K562 (cell line): ENCODE measurements around the gene LRRC8A. TPM values are rescaled to one million over a fixed set of nuclear protein-coding genes. Genes with fewer than 3 reads are reported as not detected.

Source experiments
- ATAC-seq: fragments of 200-7000 bp; cut with Tn5 transposase; 3 replicates; pipeline ENCODE4 v1.9.1; 2020; ENCODE audit warnings: moderate library complexity
- BruUV-seq: library from RNA; stranded (reverse); fragments of 400-500 nt; replicated peaks from 2 replicates; lab custom pipeline; 2021; lab: Mats Ljungman, UMichigan
- CTCF ChIA-PET: fragments of 300-600 bp; formaldehyde crosslinking; extraction: SDS; loops from one replicate; lab custom pipeline; 2021; ENCODE audit warnings: low intra/inter-chr PET ratio; lab: Yijun Ruan, JAX
- POLR2A ChIA-PET: fragments of 300-600, 350-650 bp; sonication (Branson Sonifier 250); formaldehyde crosslinking; extraction: SDS; loops from one replicate; lab custom pipeline; 2021; ENCODE audit warnings: antibody characterized with exemption, inconsistent platforms; lab: Yijun Ruan, JAX
- DNase-seq, 4 experiments: peaks; one replicate each; pipeline versions ENCODE4 v3.0.0 to v3.0.0-alpha.2; 2011 to 2018; ENCODE audit warnings: low spot score in 3 of 4, mixed read lengths in 3 of 4; ENCODE audit errors: extremely low read depth in 1 of 4
- FAIRE-seq: peaks from 2 replicates; lab custom pipeline; 2011; peaks lifted over from hg19 to GRCh38; lab: Jason Lieb, UNC
- H2AFZ ChIP-seq: 2 replicates; pipeline ENCODE4 v1.6.0; 2011; ENCODE audit warnings: low read depth, low read length, control low read depth, inconsistent platforms
- H3K27ac ChIP-seq: fragments of 200-600 bp; 3 replicates; pipeline ENCODE4 v1.8.0; 2011; ENCODE audit warnings: low read depth, mild to moderate bottlenecking, control low read depth, inconsistent platforms, low read length, moderate library complexity, mixed read lengths; ENCODE audit errors: extremely low read depth
- H3K27me3 ChIP-seq, 2 experiments: fragments of 300-600 bp in 1 of 2; 2 replicates in 1 of 2; 3 replicates in 1 of 2; pipeline versions ENCODE4 v1.6.0 to v1.8.0; 2011; ENCODE audit warnings: inconsistent platforms in 2 of 2, low read length in 2 of 2, mild to moderate bottlenecking in 1 of 2, mixed read lengths in 1 of 2, moderate library complexity in 1 of 2; ENCODE audit not compliant: control insufficient read depth in 2 of 2, insufficient read depth in 2 of 2
- H3K36me3 ChIP-seq: fragments of 300-600 bp; 3 replicates; pipeline ENCODE4 v1.8.0; 2011; ENCODE audit warnings: mild to moderate bottlenecking, low read length, inconsistent platforms; ENCODE audit not compliant: control insufficient read depth, insufficient read depth
- H3K4me1 ChIP-seq, 2 experiments: fragments of 200-600 bp in 1 of 2; replicated peaks in 1 of 2; 2 replicates in 1 of 2; 3 replicates in 1 of 2; pipeline versions ENCODE4 v1.5.1 to v1.8.0; 2011; ENCODE audit warnings: inconsistent platforms in 2 of 2, low read length in 2 of 2, mild to moderate bottlenecking in 1 of 2, mixed read lengths in 1 of 2, moderate library complexity in 1 of 2; ENCODE audit not compliant: control insufficient read depth in 2 of 2, insufficient read depth in 2 of 2
- H3K4me2 ChIP-seq: 2 replicates; pipeline ENCODE4 v1.6.1; 2011; ENCODE audit warnings: low read length, control low read depth, inconsistent platforms, mixed read lengths; ENCODE audit not compliant: insufficient read depth
- H3K4me3 ChIP-seq: fragments of 200-600 bp; sonication (generic), shearing (Covaris generic); 2 replicates; pipeline ENCODE4 v1.5.1; 2016; ENCODE audit warnings: control low read depth, inconsistent platforms
- H3K79me2 ChIP-seq: fragments of 200-600 bp; 3 replicates; pipeline ENCODE4 v1.8.0; 2011; ENCODE audit warnings: low read length, inconsistent platforms; ENCODE audit not compliant: control insufficient read depth, insufficient read depth
- H3K9ac ChIP-seq, 2 experiments: 2 replicates each; pipeline versions ENCODE4 v1.6.0 to v1.6.1; 2011; ENCODE audit warnings: low read depth in 2 of 2, low read length in 2 of 2, control low read depth in 1 of 2, inconsistent platforms in 1 of 2, mild to moderate bottlenecking in 1 of 2, mixed read lengths in 1 of 2; ENCODE audit not compliant: insufficient read depth in 1 of 2
- H3K9me1 ChIP-seq: one replicate; pipeline ENCODE4 v1.6.0; 2011; ENCODE audit warnings: inconsistent platforms, mild to moderate bottlenecking, low read length, moderate library complexity; ENCODE audit not compliant: control insufficient read depth, insufficient read depth
- H3K9me3 ChIP-seq: replicated peaks from 2 replicates; pipeline ENCODE4 v1.5.1; 2011; ENCODE audit warnings: low read depth, low read length, inconsistent platforms; ENCODE audit not compliant: control insufficient read depth, insufficient read depth
- H4K20me1 ChIP-seq: replicated peaks from 2 replicates; pipeline ENCODE4 v1.6.1; 2011; ENCODE audit warnings: low read length, inconsistent platforms, mixed read lengths; ENCODE audit not compliant: control insufficient read depth, insufficient read depth
- CHD4 ChIP-seq: fragments of 200-600 bp; sonication (generic); IDR thresholded peaks from 3 replicates; pipeline ENCODE4 v1.6.1; 2012; ENCODE audit warnings: low read depth, mild to moderate bottlenecking, mixed read lengths, low read length, inconsistent platforms; ENCODE audit not compliant: insufficient read depth, insufficient replicate concordance, poor library complexity, severe bottlenecking
- CTCF ChIP-seq, 3 experiments: IDR thresholded peaks in 2 of 3; conservative IDR thresholded peaks in 1 of 3; 2 replicates each; pipeline ENCODE4 v1.5.1; 2011 to 2012; ENCODE audit warnings: low read length in 3 of 3, mild to moderate bottlenecking in 3 of 3, control low read depth in 2 of 3, improper control_type of control experiment in 1 of 3, inconsistent platforms in 1 of 3, low read depth in 1 of 3, mixed read lengths in 1 of 3, moderate library complexity in 1 of 3; ENCODE audit not compliant: insufficient read depth in 2 of 3
- POLR2A ChIP-seq: fragments of 450-650 bp; conservative IDR thresholded peaks from 2 replicates; pipeline ENCODE4 v1.6.1; 2016
- POLR2AphosphoS5 ChIP-seq: IDR thresholded peaks from 2 replicates; pipeline ENCODE4 v1.6.1; 2011; ENCODE audit warnings: mild to moderate bottlenecking, low read depth, low read length, moderate library complexity; ENCODE audit not compliant: control insufficient read depth, insufficient read depth
- PURB ChIP-seq: sonication (generic); formaldehyde crosslinking; IDR thresholded peaks from 2 replicates; pipeline ENCODE4 v1.9.0; 2021; ENCODE audit warnings: low read depth, mild to moderate bottlenecking, missing genetic modification reagents
- WGBS: fragments of 100-300 bp; shearing (Covaris generic); methylation state at CpG from one replicate; pipeline ENCODE4 v1.1.6; 2016; ENCODE audit warnings: low coverage, mixed read lengths; ENCODE audit not compliant: insufficient coverage; ENCODE audit errors: missing lambda C conversion rate; 5-methylcytosine and 5-hydroxymethylcytosine counted together
- in situ Hi-C: fragments of 300-500 bp; cut with MboI; formaldehyde crosslinking; loops from 4 replicates; pipeline ENCODE4 v1.15.0; 2018; ENCODE audit warnings: inconsistent platforms, mixed read lengths
- intact Hi-C: fragments of 100-400 bp; cut with micrococcal nuclease; formaldehyde crosslinking; loops from 2 replicates; pipeline ENCODE4 v1.14.2; 2022
- polyA plus RNA-seq, 8 experiments: library from polyadenylated mRNA; depleted of rRNA in 4 of 8; stranded (reverse) in 5 of 8; unstranded in 3 of 8; fragments of >200 nt; fragmentation: Nextera tagmentation in 2 of 8; fragmentation: Illumina TruSeq in 1 of 8; extraction: Ambion mirVana in 2 of 8; extraction: Trizol in 1 of 8; gene quantifications; 2 replicates each; pipeline versions ENCODE4 v1.2.1 to v1.2.3, GENCODE V29; 2011 to 2014; ENCODE audit warnings: inconsistent platforms in 1 of 8, missing spikeins in 1 of 8
- total RNA-seq, 7 experiments: library from RNA; depleted of rRNA in 6 of 7; stranded (reverse); fragments of >200 nt in 6 of 7; fragmentation: Illumina TruSeq in 2 of 7; extraction: Trizol in 2 of 7; gene quantifications; 2 replicates each; pipeline versions ENCODE4 v1.2.1 to v1.2.3, GENCODE V29; 2011 to 2021; ENCODE audit warnings: low replicate concordance in 1 of 7

The LRRC8A gene
- total and polyA plus RNA-seq, 9 of the 15 experiments (the other 6 are each of a cell fraction or from before 2014, with no cell fraction given): 2.9 to 24.7 (median 8.9) TPM

- H4K20me1 ChIP-seq: no peaks in the 10 kb centered on the region
- POLR2A ChIA-PET: interaction anchor here (0.5 to 0.6 kb wide), 4 partner anchors 8 to 763 kb away, joined by 3 to 4 read pairs (median 3); no protein-coding TSS in a partner anchor
- H3K27me3 ChIP-seq: no peaks in the 10 kb centered on the region
- H3K4me1 ChIP-seq: peaks cover 6 to 37% of the 10 kb centered on the region in 2 experiments
- H3K36me3 ChIP-seq: peaks cover 29% of the 10 kb centered on the region; the same call in 2 of the 3 replicates
- BruUV-seq: no TSS peak
- ATAC-seq (no peak), FAIRE-seq (no peak), DNase-seq (no peak)
- in situ Hi-C loops: no loop called here
- H3K9me1 ChIP-seq: no peaks in the 10 kb centered on the region
- no peak overlapping the region for H3K4me2 ChIP-seq
- 52% methylated on average over 2 of the region's 2 CpGs for WGBS
- H2AFZ ChIP-seq: no peak overlapping the region
- TF ChIP-seq POLR2A (0 out of 2 replicates have a peak, but pooled peaks have one; percentile 25), CTCF (IDR thresholded peaks at IDR 0.05 in 2 of 3, conservative IDR thresholded peaks at IDR 0.05 in 1 of 3; ENCODE audit: insufficient read depth in 2 of 3, low read depth in 1 of 3, low read length in 3 of 3) (no peak), CHD4 (no peak), POLR2AphosphoS5 (peak; percentile 14; the same call in 1 of the 2 replicates), PURB (CRISPR knock-in tag) (no peak)
- peak overlapping the region in 1 of 2 experiments; percentile 45; a peak in 1 of 4 replicates for H3K9ac ChIP-seq
- CTCF ChIA-PET: no interaction called here
- H3K27ac ChIP-seq: no peak overlapping the region
- 0 out of 3 replicates have a peak, but pooled peaks cover 4% of the 10 kb centered on the region for H3K79me2 ChIP-seq
- H3K9me3 ChIP-seq: no peaks in the 10 kb centered on the region
- intact Hi-C loops: no loop called here
- H3K4me3 ChIP-seq: no peak overlapping the region
These were observed 37.0 kb downstream of the LRRC8A start for GRCh38 chr9:128918921-128919320.
